GM12878 (cell line): ENCODE data around the gene KLK5.

Experiments
- HDGF ChIP-seq: fragments of 450-650 bp; IDR thresholded peaks from 2 replicates; pipeline ENCODE4 v1.6.1; 2016; ENCODE audit warnings: antibody characterized with exemption
- POLR2A ChIP-seq: IDR thresholded peaks from 2 replicates; pipeline ENCODE4 v1.6.1; 2011; ENCODE audit warnings: low read depth, mild to moderate bottlenecking, low read length
- ZZZ3 ChIP-seq: IDR thresholded peaks from 2 replicates; pipeline ENCODE4 v1.6.1; 2011; ENCODE audit warnings: low read depth; ENCODE audit not compliant: control insufficient read depth, insufficient read length
- TF ChIP-seq, protein P1 (sequence below): IDR thresholded peaks from 2 replicates; pipeline ENCODE4 v1.6.1; 2012; ENCODE audit warnings: low read depth, low read length, improper control_type of control experiment
- TF ChIP-seq, protein P2 (sequence below), 3 experiments: IDR thresholded peaks in 2 of 3; conservative IDR thresholded peaks in 1 of 3; 2 replicates each; pipeline ENCODE4 v1.5.1; 2011; ENCODE audit warnings: low read depth in 3 of 3, low read length in 3 of 3, mild to moderate bottlenecking in 3 of 3, control low read depth in 2 of 3, moderate library complexity in 2 of 3, inconsistent platforms in 1 of 3, mixed read lengths in 1 of 3; ENCODE audit not compliant: control insufficient read depth in 2 of 3, insufficient read depth in 1 of 3; ENCODE audit errors: extremely low read depth in 1 of 3
- TF ChIP-seq, protein P3 (sequence below): fragments of 450-650 bp; IDR thresholded peaks from 2 replicates; pipeline ENCODE4 v1.6.1; 2017; ENCODE audit warnings: mild to moderate bottlenecking

GRCh38 chr19:50902640-50903039, 50.2 kb downstream of the KLK5 start:
- TF ChIP-seq POLR2A (no peak), HDGF (no peak), ZZZ3 (no peak)
- TF ChIP-seq, protein P1, sequence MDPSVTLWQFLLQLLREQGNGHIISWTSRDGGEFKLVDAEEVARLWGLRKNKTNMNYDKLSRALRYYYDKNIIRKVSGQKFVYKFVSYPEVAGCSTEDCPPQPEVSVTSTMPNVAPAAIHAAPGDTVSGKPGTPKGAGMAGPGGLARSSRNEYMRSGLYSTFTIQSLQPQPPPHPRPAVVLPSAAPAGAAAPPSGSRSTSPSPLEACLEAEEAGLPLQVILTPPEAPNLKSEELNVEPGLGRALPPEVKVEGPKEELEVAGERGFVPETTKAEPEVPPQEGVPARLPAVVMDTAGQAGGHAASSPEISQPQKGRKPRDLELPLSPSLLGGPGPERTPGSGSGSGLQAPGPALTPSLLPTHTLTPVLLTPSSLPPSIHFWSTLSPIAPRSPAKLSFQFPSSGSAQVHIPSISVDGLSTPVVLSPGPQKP = no peak
- TF ChIP-seq, protein P2, sequence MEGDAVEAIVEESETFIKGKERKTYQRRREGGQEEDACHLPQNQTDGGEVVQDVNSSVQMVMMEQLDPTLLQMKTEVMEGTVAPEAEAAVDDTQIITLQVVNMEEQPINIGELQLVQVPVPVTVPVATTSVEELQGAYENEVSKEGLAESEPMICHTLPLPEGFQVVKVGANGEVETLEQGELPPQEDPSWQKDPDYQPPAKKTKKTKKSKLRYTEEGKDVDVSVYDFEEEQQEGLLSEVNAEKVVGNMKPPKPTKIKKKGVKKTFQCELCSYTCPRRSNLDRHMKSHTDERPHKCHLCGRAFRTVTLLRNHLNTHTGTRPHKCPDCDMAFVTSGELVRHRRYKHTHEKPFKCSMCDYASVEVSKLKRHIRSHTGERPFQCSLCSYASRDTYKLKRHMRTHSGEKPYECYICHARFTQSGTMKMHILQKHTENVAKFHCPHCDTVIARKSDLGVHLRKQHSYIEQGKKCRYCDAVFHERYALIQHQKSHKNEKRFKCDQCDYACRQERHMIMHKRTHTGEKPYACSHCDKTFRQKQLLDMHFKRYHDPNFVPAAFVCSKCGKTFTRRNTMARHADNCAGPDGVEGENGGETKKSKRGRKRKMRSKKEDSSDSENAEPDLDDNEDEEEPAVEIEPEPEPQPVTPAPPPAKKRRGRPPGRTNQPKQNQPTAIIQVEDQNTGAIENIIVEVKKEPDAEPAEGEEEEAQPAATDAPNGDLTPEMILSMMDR (IDR thresholded peaks at IDR 0.05 in 2 of 3, conservative IDR thresholded peaks at IDR 0.05 in 1 of 3; ENCODE audit: control insufficient read depth in 2 of 3, extremely low read depth in 1 of 3, insufficient read depth in 1 of 3, low read depth in 3 of 3, low read length in 3 of 3) = no peak
- TF ChIP-seq, protein P3, sequence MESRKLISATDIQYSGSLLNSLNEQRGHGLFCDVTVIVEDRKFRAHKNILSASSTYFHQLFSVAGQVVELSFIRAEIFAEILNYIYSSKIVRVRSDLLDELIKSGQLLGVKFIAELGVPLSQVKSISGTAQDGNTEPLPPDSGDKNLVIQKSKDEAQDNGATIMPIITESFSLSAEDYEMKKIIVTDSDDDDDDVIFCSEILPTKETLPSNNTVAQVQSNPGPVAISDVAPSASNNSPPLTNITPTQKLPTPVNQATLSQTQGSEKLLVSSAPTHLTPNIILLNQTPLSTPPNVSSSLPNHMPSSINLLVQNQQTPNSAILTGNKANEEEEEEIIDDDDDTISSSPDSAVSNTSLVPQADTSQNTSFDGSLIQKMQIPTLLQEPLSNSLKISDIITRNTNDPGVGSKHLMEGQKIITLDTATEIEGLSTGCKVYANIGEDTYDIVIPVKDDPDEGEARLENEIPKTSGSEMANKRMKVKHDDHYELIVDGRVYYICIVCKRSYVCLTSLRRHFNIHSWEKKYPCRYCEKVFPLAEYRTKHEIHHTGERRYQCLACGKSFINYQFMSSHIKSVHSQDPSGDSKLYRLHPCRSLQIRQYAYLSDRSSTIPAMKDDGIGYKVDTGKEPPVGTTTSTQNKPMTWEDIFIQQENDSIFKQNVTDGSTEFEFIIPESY = no peak
